Nephron progenitor cell (in vitro differentiated cells): ENCODE measurements around the gene SZT2.

Experiments
- DNase-seq: peaks from one replicate; pipeline ENCODE4 v3.0.0; 2021
- H3K27ac Mint-ChIP-seq: 2 replicates; pipeline ENCODE4 v1.8.0; 2021; ENCODE audit warnings: mild to moderate bottlenecking, moderate library complexity, mixed read lengths
- H3K27me3 Mint-ChIP-seq: 2 replicates; pipeline ENCODE4 v1.8.0; 2021; ENCODE audit warnings: mild to moderate bottlenecking, low read depth, mixed read lengths; ENCODE audit not compliant: poor library complexity
- H3K36me3 Mint-ChIP-seq: 2 replicates; pipeline ENCODE4 v1.8.0; 2021; ENCODE audit warnings: low read depth, mixed read lengths
- H3K4me1 Mint-ChIP-seq: 2 replicates; pipeline ENCODE4 v1.8.0; 2021; ENCODE audit warnings: mixed read lengths
- H3K4me3 Mint-ChIP-seq: 2 replicates; pipeline ENCODE4 v1.8.0; 2021; ENCODE audit warnings: mild to moderate bottlenecking, moderate library complexity, mixed read lengths
- H3K9me3 Mint-ChIP-seq: 2 replicates; pipeline ENCODE4 v1.8.0; 2021; ENCODE audit warnings: mild to moderate bottlenecking, moderate library complexity, mixed read lengths
- TF ChIP-seq, protein P1 (sequence below): fragments of 200-600 bp; sonication (generic); IDR thresholded peaks from 2 replicates; pipeline ENCODE4 v1.5.0; 2021; ENCODE audit warnings: antibody characterized with exemption

SZT2 gene

DNA sequence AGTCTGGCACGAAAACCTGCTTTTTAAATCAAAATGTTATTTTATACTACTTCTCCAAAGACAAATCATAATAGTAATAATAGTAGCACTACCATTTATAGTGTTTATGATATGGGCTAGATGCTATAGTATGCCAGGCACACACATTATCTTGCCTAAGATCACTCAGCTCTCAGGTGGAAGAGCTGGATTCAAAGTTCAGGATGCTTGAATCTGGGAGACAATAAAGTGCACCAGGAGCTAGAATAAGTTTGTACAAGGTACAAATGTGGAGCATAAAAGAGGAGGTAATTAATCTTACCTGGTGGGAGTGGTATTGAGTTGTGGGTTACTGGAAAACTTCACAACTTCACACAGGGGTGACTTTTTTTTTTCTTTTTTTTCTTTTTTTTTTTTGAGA is 11.9 kb upstream of the SZT2 start:
- H3K27me3 Mint-ChIP-seq, result peaks cover 3% of the 10 kb centered on the region
- no peaks in the 10 kb centered on the region for H3K9me3 Mint-ChIP-seq
- H3K4me1 Mint-ChIP-seq, result no peaks in the 10 kb centered on the region

DNA sequence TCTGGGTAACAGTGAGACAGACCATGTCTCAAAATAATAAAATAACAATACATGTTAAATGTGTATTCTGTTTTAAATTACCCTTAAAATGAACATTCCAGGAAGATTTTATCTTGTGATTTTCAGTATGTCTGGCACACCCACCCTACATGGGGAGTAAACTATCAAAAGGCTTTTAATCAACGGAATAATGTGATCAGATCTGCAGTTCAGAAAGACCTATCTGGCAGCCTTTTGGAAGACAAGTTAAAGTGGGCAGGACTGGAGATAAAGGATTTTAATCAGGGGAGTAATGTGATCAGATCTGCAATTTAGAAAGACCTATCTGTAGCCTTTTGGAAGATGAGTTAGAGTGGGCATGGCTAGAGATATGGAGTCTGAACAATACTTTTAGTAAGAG is 10.2 kb upstream of the SZT2 start:
- Mint-ChIP-seq H3K27ac (no peak overlapping the region), H3K27me3 (peaks cover 3% of the 10 kb centered on the region), H3K9me3 (no peaks in the 10 kb centered on the region), H3K4me3 (no peak overlapping the region), H3K4me1 (no peaks in the 10 kb centered on the region), H3K36me3 (peaks cover 16% of the 10 kb centered on the region)
- TF ChIP-seq, protein P1, sequence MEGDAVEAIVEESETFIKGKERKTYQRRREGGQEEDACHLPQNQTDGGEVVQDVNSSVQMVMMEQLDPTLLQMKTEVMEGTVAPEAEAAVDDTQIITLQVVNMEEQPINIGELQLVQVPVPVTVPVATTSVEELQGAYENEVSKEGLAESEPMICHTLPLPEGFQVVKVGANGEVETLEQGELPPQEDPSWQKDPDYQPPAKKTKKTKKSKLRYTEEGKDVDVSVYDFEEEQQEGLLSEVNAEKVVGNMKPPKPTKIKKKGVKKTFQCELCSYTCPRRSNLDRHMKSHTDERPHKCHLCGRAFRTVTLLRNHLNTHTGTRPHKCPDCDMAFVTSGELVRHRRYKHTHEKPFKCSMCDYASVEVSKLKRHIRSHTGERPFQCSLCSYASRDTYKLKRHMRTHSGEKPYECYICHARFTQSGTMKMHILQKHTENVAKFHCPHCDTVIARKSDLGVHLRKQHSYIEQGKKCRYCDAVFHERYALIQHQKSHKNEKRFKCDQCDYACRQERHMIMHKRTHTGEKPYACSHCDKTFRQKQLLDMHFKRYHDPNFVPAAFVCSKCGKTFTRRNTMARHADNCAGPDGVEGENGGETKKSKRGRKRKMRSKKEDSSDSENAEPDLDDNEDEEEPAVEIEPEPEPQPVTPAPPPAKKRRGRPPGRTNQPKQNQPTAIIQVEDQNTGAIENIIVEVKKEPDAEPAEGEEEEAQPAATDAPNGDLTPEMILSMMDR, result no peak
- no peak for DNase-seq

More for the DNA sequence above, 11.9 kb upstream of the SZT2 start:
- Mint-ChIP-seq H3K27ac (no peak overlapping the region), H3K36me3 (peaks cover 7% of the 10 kb centered on the region), H3K4me3 (no peak overlapping the region)
- TF ChIP-seq, protein P1, result no peak
- no peak for DNase-seq

DNA sequence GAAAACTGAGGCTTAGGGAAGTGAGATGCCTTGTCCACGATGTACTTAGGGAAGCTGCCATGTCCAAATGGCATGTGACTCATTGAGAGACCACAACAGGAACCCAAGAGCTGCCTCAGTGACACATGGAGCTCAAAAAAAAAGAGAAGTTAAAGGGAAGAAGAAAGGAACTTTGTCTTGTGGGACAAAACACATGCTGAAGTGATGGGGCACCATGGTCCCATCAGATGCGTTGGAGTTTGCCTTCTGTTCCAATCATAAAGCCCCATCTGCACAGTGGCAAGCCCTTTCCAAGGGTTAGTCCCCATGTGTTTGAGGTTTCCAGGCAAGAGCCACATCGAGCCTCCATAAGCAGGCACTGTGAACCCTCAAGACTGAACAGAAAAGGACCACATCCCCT is 8.1 kb upstream of the SZT2 start:
- Mint-ChIP-seq H3K9me3 (no peaks in the 10 kb centered on the region), H3K27me3 (peaks cover 3% of the 10 kb centered on the region), H3K27ac (peak overlapping the region; percentile 52), H3K4me1 (no peaks in the 10 kb centered on the region), H3K4me3 (no peak overlapping the region), H3K36me3 (peaks cover 25% of the 10 kb centered on the region)
- TF ChIP-seq, protein P1, result no peak
- no peak for DNase-seq

DNA sequence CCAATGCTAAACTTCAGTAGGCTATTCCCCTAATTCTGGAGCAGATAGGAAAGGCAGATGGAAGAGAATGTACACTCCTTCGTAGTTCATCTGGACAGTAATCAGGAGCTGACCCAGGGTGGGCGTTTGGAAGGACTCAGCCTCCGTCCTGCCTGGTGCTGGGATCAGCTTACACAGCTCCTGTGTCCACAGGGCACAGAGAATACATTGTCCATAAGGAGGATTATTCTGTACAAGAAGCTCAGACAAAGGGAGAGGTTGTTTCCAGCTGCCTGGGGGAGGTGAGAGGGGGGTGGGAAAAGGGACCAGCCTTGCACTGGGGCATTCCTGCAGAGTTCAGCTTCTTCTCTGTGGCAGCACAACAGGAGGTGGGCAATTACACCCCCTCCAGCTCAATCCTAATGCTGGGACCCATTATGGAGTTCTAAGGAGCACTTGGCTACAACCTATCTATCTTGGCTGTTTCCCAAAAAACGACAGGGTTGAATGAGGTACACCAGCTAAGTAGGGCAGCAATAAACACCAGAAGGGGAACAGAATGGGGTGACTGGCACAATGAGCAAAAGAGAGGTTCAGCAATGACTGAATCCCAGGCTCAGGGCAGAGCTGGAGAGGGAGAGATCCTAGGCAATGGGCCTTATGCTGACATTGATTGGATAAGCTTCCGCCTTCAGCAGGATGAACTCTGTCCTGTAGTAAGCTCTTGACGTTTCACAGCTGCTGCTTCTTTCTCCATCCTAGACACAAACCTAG is 7.5 kb upstream of the SZT2 start:
- Mint-ChIP-seq H3K36me3 (peaks cover 30% of the 10 kb centered on the region), H3K4me1 (no peaks in the 10 kb centered on the region), H3K27me3 (peaks cover 3% of the 10 kb centered on the region), H3K27ac (peak overlapping the region; percentile 52), H3K4me3 (no peak overlapping the region), H3K9me3 (no peaks in the 10 kb centered on the region)
- no peak for DNase-seq
- TF ChIP-seq, protein P1, result no peak

DNA sequence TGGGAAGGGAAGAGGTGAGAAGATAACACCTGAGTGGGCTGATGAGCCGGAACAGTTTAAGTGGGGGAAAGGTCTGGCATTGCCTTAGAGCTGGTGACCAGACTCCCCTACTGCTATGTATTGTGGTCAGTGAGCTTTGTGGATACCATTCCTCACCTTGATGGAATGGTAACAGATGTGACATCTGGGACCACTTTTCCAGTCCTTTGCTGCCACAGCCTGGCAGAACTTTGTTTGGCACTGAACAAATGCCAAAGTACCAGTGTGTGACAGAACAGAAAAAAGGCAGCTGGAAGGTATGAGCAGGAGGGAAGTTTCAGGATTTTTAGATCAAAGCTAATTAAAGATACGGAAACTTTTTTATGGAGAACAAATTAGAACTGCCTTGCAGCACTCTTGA is 6.2 kb upstream of the SZT2 start:
- peak overlapping the region; percentile 37 for H3K27ac Mint-ChIP-seq
- no peak overlapping the region for H3K4me3 Mint-ChIP-seq
- peaks cover 3% of the 10 kb centered on the region for H3K4me1 Mint-ChIP-seq
- no peaks in the 10 kb centered on the region for H3K9me3 Mint-ChIP-seq
- peaks cover 3% of the 10 kb centered on the region for H3K27me3 Mint-ChIP-seq
- TF ChIP-seq, protein P1, result no peak
- peaks cover 30% of the 10 kb centered on the region for H3K36me3 Mint-ChIP-seq
- DNase-seq, result no peak

DNA sequence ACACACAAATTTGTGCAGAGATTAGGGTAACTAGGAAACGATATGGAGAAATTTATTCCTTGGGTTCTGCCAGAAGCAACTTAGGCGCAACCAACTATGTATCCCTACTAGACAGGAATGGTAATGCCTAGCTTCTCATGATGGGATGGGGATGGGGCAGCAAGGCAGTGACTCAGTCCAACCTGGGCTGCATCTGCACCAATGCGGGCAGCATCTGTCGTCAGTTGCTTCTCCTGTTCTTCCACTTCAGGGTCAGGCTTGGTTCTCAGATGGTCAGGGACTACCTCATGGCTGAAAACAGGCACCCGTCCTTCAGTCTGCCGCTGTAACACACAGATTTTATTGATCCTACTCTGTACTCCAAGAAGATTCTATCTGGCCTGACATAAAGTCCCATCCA is 3.0 kb upstream of the SZT2 start:
- no peak for DNase-seq
- TF ChIP-seq, protein P1, result no peak
- Mint-ChIP-seq H3K4me3 (no peak overlapping the region), H3K9me3 (no peaks in the 10 kb centered on the region), H3K27ac (no peak overlapping the region), H3K36me3 (peaks cover 24% of the 10 kb centered on the region), H3K4me1 (peaks cover 24% of the 10 kb centered on the region), H3K27me3 (peaks cover 3% of the 10 kb centered on the region)
